Measurements from ENCODE around the gene CLTA. TPM values are rescaled to one million over a fixed set of nuclear protein-coding genes. Genes with fewer than 3 reads are reported as not detected.
"Not testable (repeated sequence)": the region's sequence is repeated elsewhere in the genome, so short reads cannot be mapped to it uniquely, and the experiment has no call there.

Gene CLTA
- total and polyA plus RNA-seq, 2 of the 8 experiments (the other 6 are each of a cell fraction or from before 2014, with no cell fraction given), result 137 to 236 TPM

DNA sequence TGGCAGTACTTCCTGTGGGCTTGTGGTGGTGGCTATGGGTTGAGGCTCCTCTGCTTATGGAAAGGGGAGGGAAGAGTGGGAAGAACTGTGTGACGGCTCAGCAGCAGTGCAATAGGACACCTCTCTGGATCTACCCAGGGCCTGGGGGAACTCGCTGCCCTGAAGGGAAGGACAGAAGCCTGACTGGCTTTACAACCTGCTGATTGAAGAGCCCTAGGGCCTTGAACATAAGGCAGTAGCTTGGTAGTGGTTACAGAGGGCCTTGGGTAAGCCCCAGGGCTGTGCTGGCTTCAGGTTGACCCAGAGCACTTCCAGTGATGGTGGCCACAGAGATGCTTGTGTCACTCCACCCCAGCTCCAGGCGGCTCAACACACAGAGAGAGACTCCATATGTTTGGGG is 16.0 kb upstream of the CLTA start (continued):
- TF ChIP-seq KDM1A (IDR thresholded peaks at IDR 0.05; ENCODE audit: borderline replicate concordance, low read length) (no peak), MAFK (IDR thresholded peaks at IDR 0.05; ENCODE audit: low read depth, low read length) (no peak), POLR2A (IDR thresholded peaks at IDR 0.05; ENCODE audit: control extremely low read depth in 1 of 2, low read depth in 2 of 2, low read length in 2 of 2) (no peak), YY1 (IDR thresholded peaks at IDR 0.05; ENCODE audit: low read depth, low read length) (no peak), SP2 (IDR thresholded peaks at IDR 0.05; ENCODE audit: low read length) (no peak), SIRT6 (IDR thresholded peaks at IDR 0.05; ENCODE audit: low read length) (no peak), CBX5 (IDR thresholded peaks at IDR 0.05; ENCODE audit: low read depth, low read length) (no peak)

DNA sequence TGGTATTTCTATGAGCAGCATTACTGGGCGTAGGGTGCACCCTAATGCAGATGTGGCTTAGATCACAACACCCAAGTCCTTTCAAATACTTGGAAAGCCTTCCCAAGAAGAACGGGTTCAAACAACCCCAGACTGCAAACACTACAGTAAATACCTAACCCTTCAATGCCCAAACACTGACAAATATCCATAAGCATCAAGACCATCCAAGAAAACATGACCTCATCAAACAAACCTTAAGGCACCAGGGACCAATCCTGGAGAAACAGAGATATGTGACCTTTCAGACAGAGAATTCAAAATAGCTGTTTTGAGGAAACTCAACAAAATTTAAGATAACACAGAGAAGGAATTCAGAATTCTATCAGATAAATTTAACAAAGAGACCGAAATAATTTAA is 15.5 kb upstream of the CLTA start:
- H2AFZ ChIP-seq (ENCODE audit: low read length); H3K14ac ChIP-seq (ENCODE audit: insufficient read length); H3K4me2 ChIP-seq (ENCODE audit: insufficient read depth in 1 of 2, low read depth in 2 of 2, low read length in 2 of 2); H4K8ac ChIP-seq (ENCODE audit: extremely low read depth, insufficient read depth, low read length); H3K9ac ChIP-seq (replicated peaks in 1 of 4; ENCODE audit: extremely low read depth in 1 of 4, low read depth in 3 of 4, low read length in 3 of 4); H3K27me3 ChIP-seq (replicated peaks in 1 of 4; ENCODE audit: control insufficient read depth in 3 of 4, extremely low read depth in 1 of 4, insufficient read depth in 3 of 4, low read length in 3 of 4); H3K56ac ChIP-seq (replicated peaks; ENCODE audit: insufficient read length, low read depth, low read length); H3K9me3 ChIP-seq (ENCODE audit: insufficient read depth in 2 of 2, low read depth in 1 of 2, low read length in 1 of 2); H2BK20ac ChIP-seq (ENCODE audit: low read length); H3K4me3 ChIP-seq (ENCODE audit: extremely low read depth in 1 of 4, insufficient read depth in 2 of 4, low read depth in 3 of 4, low read length in 4 of 4); H3K36me3 ChIP-seq (ENCODE audit: control insufficient read depth in 2 of 4, insufficient read depth in 4 of 4, low read length in 3 of 4); H3K79me2 ChIP-seq (ENCODE audit: control insufficient read depth in 1 of 2, insufficient read depth in 2 of 2, low read length in 2 of 2); H3K18ac ChIP-seq (ENCODE audit: extremely low read depth, low read length); POLR2A ChIA-PET (ENCODE audit: partially characterized antibody); FAIRE-seq; H2BK120ac ChIP-seq (replicated peaks; ENCODE audit: low read depth, low read length); H2BK12ac ChIP-seq (ENCODE audit: low read depth, low read length); H3K4me1 ChIP-seq (replicated peaks in 1 of 4; ENCODE audit: control insufficient read depth in 3 of 4, insufficient read depth in 4 of 4, low read length in 3 of 4); DNase-seq (ENCODE audit: low read depth in 1 of 2, low spot score in 2 of 2); H2AK5ac ChIP-seq (ENCODE audit: low read depth, low read length); H3K27ac ChIP-seq (ENCODE audit: low read depth, low read length); H3K23me2 ChIP-seq (ENCODE audit: low read depth, low read length); H4K91ac ChIP-seq (replicated peaks; ENCODE audit: insufficient read length, low read length); H2BK5ac ChIP-seq (ENCODE audit: low read depth, low read length); H3K4ac ChIP-seq (replicated peaks; ENCODE audit: insufficient read length, low read depth, low read length); H4K5ac ChIP-seq (ENCODE audit: insufficient read length, low read depth, low read length); H3K79me1 ChIP-seq (ENCODE audit: low read depth, low read length); H4K20me1 ChIP-seq (replicated peaks in 1 of 2; ENCODE audit: control insufficient read depth in 1 of 2, insufficient read depth in 2 of 2, low read length in 2 of 2); H3K23ac ChIP-seq (ENCODE audit: insufficient read length): not testable (repeated sequence)
- CTCF ChIA-PET (ENCODE audit: partially characterized antibody), result interaction anchor here (1.2 to 1.6 kb wide), 2 partner anchors 8 to 83 kb away, joined by 3 to 6 read pairs; no protein-coding TSS in a partner anchor
- H2BK15ac ChIP-seq (ENCODE audit: low read length), result peak overlapping the region; percentile 40; the same call in 1 of the 2 replicates
- 91% methylated on average over 3 of the region's 3 CpGs; no CpG with 5 or more reads in 1 of the 2 experiments for WGBS, 2 experiments (ENCODE audit: extremely low coverage in 1 of 2, insufficient coverage in 1 of 2, insufficient read length in 1 of 2, insufficient replicate concordance in 2 of 2, low coverage in 1 of 2, low lambda C conversion rate in 2 of 2, missing lambda C conversion rate in 1 of 2)

All from H1 (cell line).